GM21381 (cell line): ENCODE results near the gene CTH.
"Not testable (repeated sequence)": the region's sequence is repeated elsewhere in the genome, so short reads cannot be mapped to it uniquely, and the experiment has no call there.

ENCODE experiments used
- ATAC-seq: cut with Tn5 transposase; IDR thresholded peaks from one replicate; pipeline ENCODE4 v1.9.1; 2021; ENCODE audit warnings: mild to moderate bottlenecking, moderate library complexity; ENCODE audit not compliant: unreplicated experiment

CTH gene

GRCh38 chr1:70405780-70406416 lies 5.2 kb upstream of the CTH start:
- ATAC-seq = no peak

GRCh38 chr1:70409136-70409535 lies 1.9 kb upstream of the CTH start:
- no peak for ATAC-seq

- ATAC-seq = no peak
Observed at GRCh38 chr1:70411360-70411844, 334 bp downstream of the CTH start.

GRCh38 chr1:70415882-70416281 lies 4.8 kb downstream of the CTH start:
- ATAC-seq = no peak

GRCh38 chr1:70418973-70419734 lies 8.1 kb downstream of the CTH start:
- not testable (repeated sequence) for ATAC-seq

- no peak for ATAC-seq
Observed at GRCh38 chr1:70420320-70420719, 9.3 kb downstream of the CTH start.

- no peak for ATAC-seq
Observed at GRCh38 chr1:70426154-70427131, 15.4 kb downstream of the CTH start.

- ATAC-seq = no peak
Observed at GRCh38 chr1:70427976-70428375, 16.9 kb downstream of the CTH start.

- no peak for ATAC-seq
Observed at GRCh38 chr1:70429219-70429618, 18.2 kb downstream of the CTH start.

GRCh38 chr1:70429757-70430156 lies 18.7 kb downstream of the CTH start:
- ATAC-seq = no peak

- no peak for ATAC-seq
Observed at GRCh38 chr1:70431317-70431716, 20.2 kb downstream of the CTH start.

GRCh38 chr1:70431874-70432273 lies 20.8 kb downstream of the CTH start:
- ATAC-seq = no peak

- ATAC-seq = no peak
Observed at GRCh38 chr1:70434253-70434859, 23.3 kb downstream of the CTH start.

- ATAC-seq = no peak
Observed at GRCh38 chr1:70436622-70437251, 25.7 kb downstream of the CTH start.

- ATAC-seq = no peak
Observed at GRCh38 chr1:70438529-70438928, 27.5 kb downstream of the CTH start.

- no peak for ATAC-seq
Observed at GRCh38 chr1:70440642-70441391, 29.7 kb downstream of the CTH start.

GRCh38 chr1:70441392-70442035 lies 30.4 kb downstream of the CTH start:
- ATAC-seq = no peak

- no peak for ATAC-seq
Observed at GRCh38 chr1:70442490-70442889, 31.4 kb downstream of the CTH start.

GRCh38 chr1:70443739-70444138 lies 32.7 kb downstream of the CTH start:
- ATAC-seq = no peak
